PC-3 (cell line): ENCODE results near the gene HNRNPL. TPM values are rescaled to one million over a fixed set of nuclear protein-coding genes. Genes with fewer than 3 reads are reported as not detected.
"Not testable (repeated sequence)": the region's sequence is repeated elsewhere in the genome, so short reads cannot be mapped to it uniquely, and the experiment has no call there.

Source experiments
- ATAC-seq: fragments of 200-7000 bp; cut with Tn5 transposase; 2 replicates; pipeline ENCODE4 v1.9.1; 2020; ENCODE audit warnings: mild to moderate bottlenecking, moderate library complexity
- BruUV-seq: library from RNA; stranded (reverse); fragments of 400-500 nt; replicated peaks from 2 replicates; lab custom pipeline; 2021; lab: Mats Ljungman, UMichigan
- CTCF ChIA-PET: fragments of 300-600 bp; sonication (Branson Sonifier 250); formaldehyde crosslinking; loops from one replicate; lab custom pipeline; 2022; ENCODE audit warnings: antibody characterized with exemption; lab: Charles Lee
- POLR2A ChIA-PET: fragments of 300-600 bp; sonication (Branson Sonifier 250); formaldehyde crosslinking; loops from one replicate; lab custom pipeline; 2022; ENCODE audit warnings: antibody characterized with exemption; ENCODE audit not compliant: unreplicated experiment; lab: Charles Lee
- DNase-seq: peaks from one replicate; pipeline ENCODE4 v3.0.0-alpha.2; 2015
- H2AFZ ChIP-seq: fragments of 300-600 bp; sonication (generic); 2 replicates; pipeline ENCODE4 v1.6.0; 2016; ENCODE audit warnings: antibody characterized with exemption, low read length
- H3F3A ChIP-seq: fragments of 300-600 bp; sonication (generic); one replicate; pipeline ENCODE4 v1.6.0; 2017; ENCODE audit warnings: antibody characterized with exemption, low read length, control low read depth, mild to moderate bottlenecking; ENCODE audit not compliant: unreplicated experiment
- H3K27ac ChIP-seq: fragments of 300-600 bp; sonication (generic); 2 replicates; pipeline ENCODE4 v1.5.1; 2016; ENCODE audit warnings: mild to moderate bottlenecking, low read length
- H3K27me3 ChIP-seq: fragments of 300-600 bp; sonication (generic); 2 replicates; pipeline ENCODE4 v1.6.1; 2016; ENCODE audit warnings: low read length, mixed read lengths
- H3K36me3 ChIP-seq: fragments of 300-600 bp; sonication (generic); 2 replicates; pipeline ENCODE4 v1.6.1; 2016; ENCODE audit warnings: low read depth, mixed run types, low read length, mixed read lengths
- H3K4me1 ChIP-seq: fragments of 300-600 bp; sonication (generic); 2 replicates; pipeline ENCODE4 v1.5.1; 2016; ENCODE audit warnings: low read length; ENCODE audit not compliant: insufficient read depth
- H3K4me2 ChIP-seq: fragments of 300-600 bp; sonication (generic); 2 replicates; pipeline ENCODE4 v1.6.0; 2016; ENCODE audit warnings: low read length
- H3K4me3 ChIP-seq: fragments of 300-600 bp; sonication (generic); 2 replicates; pipeline ENCODE4 v1.5.1; 2016; ENCODE audit warnings: mild to moderate bottlenecking, low read length, mixed read lengths
- H3K79me2 ChIP-seq: fragments of 300-600 bp; sonication (generic); 2 replicates; pipeline ENCODE4 v1.6.1; 2017; ENCODE audit warnings: low read length, mixed read lengths
- H3K9ac ChIP-seq: fragments of 300-600 bp; sonication (generic); 2 replicates; pipeline ENCODE4 v1.6.0; 2016; ENCODE audit warnings: mild to moderate bottlenecking, low read length
- H3K9me2 ChIP-seq: fragments of 300-600 bp; sonication (generic); replicated peaks from 2 replicates; pipeline ENCODE4 v1.6.1; 2016; ENCODE audit warnings: mixed run types, low read length, mixed read lengths
- H3K9me3 ChIP-seq: fragments of 300-600 bp; sonication (generic); 2 replicates; pipeline ENCODE4 v1.6.1; 2016; ENCODE audit warnings: low read length, mixed read lengths
- H4K20me1 ChIP-seq: fragments of 300-600 bp; sonication (generic); 2 replicates; pipeline ENCODE4 v1.6.1; 2016; ENCODE audit warnings: low read length, mixed read lengths
- CTCF ChIP-seq: fragments of 300-600 bp; sonication (generic); conservative IDR thresholded peaks from 2 replicates; pipeline ENCODE4 v1.5.1; 2017; ENCODE audit warnings: antibody characterized with exemption, low read depth, mild to moderate bottlenecking, low read length
- EZH2 ChIP-seq: fragments of 300-600 bp; sonication (generic); IDR thresholded peaks from one replicate; pipeline ENCODE4 v1.6.1; 2017; ENCODE audit warnings: antibody characterized with exemption, mild to moderate bottlenecking, low read length; ENCODE audit not compliant: unreplicated experiment
- EZH2phosphoT487 ChIP-seq: fragments of 300-600 bp; sonication (generic); IDR thresholded peaks from 2 replicates; pipeline ENCODE4 v1.6.1; 2018; ENCODE audit warnings: mild to moderate bottlenecking, antibody characterized with exemption, low read length, borderline replicate concordance
- intact Hi-C: fragments of 100-400 bp; cut with micrococcal nuclease; formaldehyde crosslinking; loops from 2 replicates; pipeline ENCODE4 v1.9.0; 2023
- total RNA-seq: library from RNA; depleted of rRNA; stranded (reverse); fragments of >200 nt; gene quantifications from 2 replicates; pipeline ENCODE4 v1.2.3, GENCODE V29; 2014

Gene HNRNPL
- total RNA-seq, 1 experiment from 2014 or later = 315 TPM

GRCh38 chr19:38799104-38799503 lies 50.7 kb downstream of the HNRNPL start:
- Histone ChIP-seq H3K27ac (peak overlapping the region; percentile 82), H3K36me3 (no peaks in the 10 kb centered on the region), H3K27me3 (no peaks in the 10 kb centered on the region), H3K4me3 (no peak overlapping the region), H3K4me2 (peak overlapping the region; percentile 46; the same call in 1 of the 2 replicates), H2AFZ (no peak overlapping the region), H3K4me1 (peaks cover 8% of the 10 kb centered on the region), H3K9me2 (no peaks in the 10 kb centered on the region), H3K79me2 (no peaks in the 10 kb centered on the region), H3K9ac (peak overlapping the region; percentile 51; the same call in 1 of the 2 replicates), H3K9me3 (no peaks in the 10 kb centered on the region), H4K20me1 (no peaks in the 10 kb centered on the region), H3F3A (no peaks in the 10 kb centered on the region)
- no peak for TF ChIP-seq EZH2
- TF ChIP-seq EZH2phosphoT487 = no peak
- TF ChIP-seq CTCF = no peak
- DNase-seq = peak; percentile 7
- peak; percentile 16 for ATAC-seq
- CTCF ChIA-PET = no interaction called here
- BruUV-seq = TSS peak; percentile 83
- intact Hi-C loops = loop anchor here (5.0 kb wide), 2 partner anchors 33 to 62 kb away; partner anchors contain the start of gene ECH1
- POLR2A ChIA-PET = interaction anchor here (0.6 to 1.0 kb wide), 2 partner anchors 13 to 33 kb away, joined by 3 to 7 read pairs; no protein-coding TSS in a partner anchor

- H3K4me1 ChIP-seq, POLR2A ChIA-PET, ATAC-seq: not testable (repeated sequence)
These were observed 52.0 kb downstream of the HNRNPL start for GRCh38 chr19:38797781-38798180.

GRCh38 chr19:38796154-38796553 lies 53.6 kb downstream of the HNRNPL start:
- Histone ChIP-seq H3K4me3 (no peak overlapping the region), H3K4me2 (no peak overlapping the region)
- intact Hi-C loops = loop anchor here (5.0 kb wide), 2 partner anchors 36 to 59 kb away; partner anchors contain the start of gene ECH1

More at GRCh38 chr19:38797781-38798180, 52.0 kb downstream of the HNRNPL start:
- H3K9me2 ChIP-seq, BruUV-seq, H3K27ac ChIP-seq, H3K4me3 ChIP-seq, H3K9ac ChIP-seq, H3K79me2 ChIP-seq, CTCF ChIA-PET, H3K4me2 ChIP-seq, H3F3A ChIP-seq, H4K20me1 ChIP-seq, H2AFZ ChIP-seq, DNase-seq, H3K27me3 ChIP-seq, H3K36me3 ChIP-seq, H3K9me3 ChIP-seq: not testable (repeated sequence)
- intact Hi-C loops = loop anchor here (5.0 kb wide), 2 partner anchors 35 to 60 kb away; partner anchors contain the start of gene ECH1

More at GRCh38 chr19:38796154-38796553, 53.6 kb downstream of the HNRNPL start:
- CTCF ChIA-PET = no interaction called here
- H3K27me3 ChIP-seq = no peaks in the 10 kb centered on the region
- no peak overlapping the region for H3K27ac ChIP-seq
- no TSS peak for BruUV-seq
- H3K9ac ChIP-seq = no peak overlapping the region
- no peaks in the 10 kb centered on the region for H4K20me1 ChIP-seq
- H3K36me3 ChIP-seq = no peaks in the 10 kb centered on the region
- no peak overlapping the region for H2AFZ ChIP-seq
- TF ChIP-seq EZH2 (no peak), CTCF (no peak), EZH2phosphoT487 (no peak)
- no peaks in the 10 kb centered on the region for H3K9me3 ChIP-seq
- ATAC-seq (no peak), DNase-seq (no peak)
- no peaks in the 10 kb centered on the region for H3K79me2 ChIP-seq
- no peaks in the 10 kb centered on the region for H3K9me2 ChIP-seq
- no peaks in the 10 kb centered on the region for H3F3A ChIP-seq
- peaks cover 8% of the 10 kb centered on the region for H3K4me1 ChIP-seq
- POLR2A ChIA-PET = no interaction called here
